H1 (cell line): ENCODE results near the gene FBN2. TPM values are rescaled to one million over a fixed set of nuclear protein-coding genes. Genes with fewer than 3 reads are reported as not detected.

Experiments used
- CTCF ChIA-PET: fragments of 300-600 bp; sonication (Branson Sonifier 250); formaldehyde crosslinking; loops from one replicate; lab custom pipeline; 2021; ENCODE audit not compliant: partially characterized antibody; lab: Charles Lee
- POLR2A ChIA-PET: fragments of 300-600 bp; sonication (Branson Sonifier 250); formaldehyde crosslinking; loops from one replicate; lab custom pipeline; 2021; ENCODE audit warnings: inconsistent platforms; ENCODE audit not compliant: partially characterized antibody; lab: Charles Lee
- DNase-seq, 2 experiments: peaks; one replicate each; pipeline versions ENCODE4 v3.0.0 to v3.0.0-alpha.2; 2010 to 2022; ENCODE audit warnings: low spot score in 2 of 2, low read depth in 1 of 2, mixed read lengths in 1 of 2
- FAIRE-seq: peaks from 2 replicates; lab custom pipeline; 2011; peaks lifted over from hg19 to GRCh38; lab: Jason Lieb, UNC
- H2AFZ ChIP-seq: 2 replicates; pipeline ENCODE4 v1.8.1; 2012; ENCODE audit warnings: low read length, inconsistent platforms
- H2AK5ac ChIP-seq: 2 replicates; pipeline ENCODE4 v1.6.1; 2013; ENCODE audit warnings: low read depth, low read length
- H2BK120ac ChIP-seq: replicated peaks from 2 replicates; pipeline ENCODE3; 2013; ENCODE audit warnings: low read depth, low read length, inconsistent platforms
- H2BK12ac ChIP-seq: 2 replicates; pipeline ENCODE4 v1.6.1; 2013; ENCODE audit warnings: low read depth, low read length
- H2BK15ac ChIP-seq: 2 replicates; pipeline ENCODE4 v1.6.1; 2013; ENCODE audit warnings: low read length
- H2BK20ac ChIP-seq: 2 replicates; pipeline ENCODE4 v1.6.1; 2013; ENCODE audit warnings: low read length
- H2BK5ac ChIP-seq: 2 replicates; pipeline ENCODE4 v1.6.1; 2013; ENCODE audit warnings: low read depth, low read length
- H3K14ac ChIP-seq: 2 replicates; pipeline ENCODE4 v1.6.1; 2013; ENCODE audit warnings: inconsistent platforms; ENCODE audit not compliant: insufficient read length
- H3K18ac ChIP-seq: 2 replicates; pipeline ENCODE4 v1.6.1; 2013; ENCODE audit warnings: low read length; ENCODE audit errors: extremely low read depth
- H3K23ac ChIP-seq: 2 replicates; pipeline ENCODE4 v1.6.1; 2013; ENCODE audit warnings: inconsistent platforms; ENCODE audit not compliant: insufficient read length
- H3K23me2 ChIP-seq: 2 replicates; pipeline ENCODE4 v1.6.1; 2013; ENCODE audit warnings: low read depth, low read length
- H3K27ac ChIP-seq: 2 replicates; pipeline ENCODE4 v1.6.1; 2011; ENCODE audit warnings: low read depth, low read length, inconsistent platforms
- H3K27me3 ChIP-seq, 4 experiments: replicated peaks in 1 of 4; 1 replicate in 1 of 4; 2 replicates in 3 of 4; pipeline versions ENCODE4 v1.6.1 to v1.8.1; 2011 to 2013; ENCODE audit warnings: low read length in 3 of 4, mild to moderate bottlenecking in 3 of 4, inconsistent platforms in 2 of 4, mixed read lengths in 2 of 4, moderate library complexity in 1 of 4; ENCODE audit not compliant: control insufficient read depth in 3 of 4, insufficient read depth in 3 of 4; ENCODE audit errors: extremely low read depth in 1 of 4
- H3K36me3 ChIP-seq, 4 experiments: 2 replicates each; pipeline versions ENCODE4 v1.6.1 to v1.8.1; 2011 to 2013; ENCODE audit warnings: mild to moderate bottlenecking in 4 of 4, low read length in 3 of 4, moderate library complexity in 2 of 4, control low read depth in 1 of 4, inconsistent platforms in 1 of 4; ENCODE audit not compliant: insufficient read depth in 4 of 4, control insufficient read depth in 2 of 4
- H3K4ac ChIP-seq: replicated peaks from 2 replicates; pipeline ENCODE3; 2013; ENCODE audit warnings: low read length, low read depth, mixed read lengths, inconsistent platforms; ENCODE audit not compliant: insufficient read length
- H3K4me1 ChIP-seq, 4 experiments: replicated peaks in 1 of 4; 1 replicate in 1 of 4; 2 replicates in 3 of 4; pipeline versions ENCODE4 v1.6.1 to v1.8.1; 2011 to 2013; ENCODE audit warnings: low read length in 3 of 4, inconsistent platforms in 2 of 4, mixed read lengths in 1 of 4; ENCODE audit not compliant: insufficient read depth in 4 of 4, control insufficient read depth in 3 of 4
- H3K4me2 ChIP-seq, 2 experiments: 2 replicates each; pipeline versions ENCODE4 v1.6.1 to v1.8.1; 2011 to 2013; ENCODE audit warnings: low read depth in 2 of 2, low read length in 2 of 2, control low read depth in 1 of 2, inconsistent platforms in 1 of 2, mild to moderate bottlenecking in 1 of 2; ENCODE audit not compliant: insufficient read depth in 1 of 2
- H3K4me3 ChIP-seq, 4 experiments: fragments of 200-600, 300-600 bp in 1 of 4; sonication (generic), shearing (Covaris generic), sonication (Bioruptor Twin) in 1 of 4; 2 replicates each; pipeline versions ENCODE4 v1.5.1 to v1.8.1; 2011 to 2016; ENCODE audit warnings: low read length in 4 of 4, low read depth in 3 of 4, control low read depth in 2 of 4, inconsistent platforms in 2 of 4, mild to moderate bottlenecking in 2 of 4, mixed read lengths in 1 of 4, moderate library complexity in 1 of 4; ENCODE audit not compliant: insufficient read depth in 2 of 4; ENCODE audit errors: extremely low read depth in 1 of 4
- H3K56ac ChIP-seq: replicated peaks from 2 replicates; pipeline ENCODE3; 2013; ENCODE audit warnings: low read depth, mild to moderate bottlenecking, mixed read lengths, low read length, inconsistent platforms; ENCODE audit not compliant: insufficient read length
- H3K79me1 ChIP-seq: 2 replicates; pipeline ENCODE4 v1.6.1; 2013; ENCODE audit warnings: low read depth, low read length, control low read depth
- H3K79me2 ChIP-seq, 2 experiments: 2 replicates each; pipeline versions ENCODE4 v1.6.1 to v1.8.1; 2012 to 2013; ENCODE audit warnings: low read length in 2 of 2, mild to moderate bottlenecking in 2 of 2, inconsistent platforms in 1 of 2; ENCODE audit not compliant: insufficient read depth in 2 of 2, control insufficient read depth in 1 of 2
- H3K9ac ChIP-seq, 4 experiments: replicated peaks in 1 of 4; 1 replicate in 1 of 4; 2 replicates in 3 of 4; pipeline versions ENCODE4 v1.6.1 to v1.8.1; 2011 to 2013; ENCODE audit warnings: low read depth in 3 of 4, low read length in 3 of 4, control low read depth in 2 of 4, mild to moderate bottlenecking in 2 of 4, moderate library complexity in 2 of 4, inconsistent platforms in 1 of 4; ENCODE audit errors: extremely low read depth in 1 of 4
- H3K9me3 ChIP-seq, 2 experiments: 2 replicates each; pipeline versions ENCODE4 v1.6.1 to v1.8.1; 2012 to 2013; ENCODE audit warnings: mild to moderate bottlenecking in 2 of 2, moderate library complexity in 2 of 2, control low read depth in 1 of 2, inconsistent platforms in 1 of 2, low read depth in 1 of 2, low read length in 1 of 2, mixed read lengths in 1 of 2; ENCODE audit not compliant: insufficient read depth in 2 of 2
- H4K20me1 ChIP-seq, 2 experiments: replicated peaks in 1 of 2; 2 replicates each; pipeline versions ENCODE3 to v1.8.1; 2011 to 2013; ENCODE audit warnings: inconsistent platforms in 2 of 2, low read length in 2 of 2, mild to moderate bottlenecking in 1 of 2; ENCODE audit not compliant: insufficient read depth in 2 of 2, control insufficient read depth in 1 of 2
- H4K5ac ChIP-seq: 2 replicates; pipeline ENCODE4 v1.6.1; 2013; ENCODE audit warnings: low read length, low read depth, mixed read lengths, inconsistent platforms; ENCODE audit not compliant: insufficient read length
- H4K8ac ChIP-seq: 2 replicates; pipeline ENCODE4 v1.8.0; 2013; ENCODE audit warnings: mild to moderate bottlenecking, moderate library complexity, low read length, inconsistent platforms; ENCODE audit not compliant: insufficient read depth; ENCODE audit errors: extremely low read depth
- H4K91ac ChIP-seq: replicated peaks from 2 replicates; pipeline ENCODE3; 2013; ENCODE audit warnings: low read length, mixed read lengths, inconsistent platforms; ENCODE audit not compliant: insufficient read length
- ATF3 ChIP-seq: IDR thresholded peaks from 2 replicates; pipeline ENCODE4 v1.6.1; 2011; ENCODE audit warnings: low read depth, mild to moderate bottlenecking, low read length; ENCODE audit not compliant: insufficient read depth
- BRCA1 ChIP-seq: IDR thresholded peaks from 2 replicates; pipeline ENCODE4 v1.6.1; 2012; ENCODE audit warnings: low read depth, low read length, improper control_type of control experiment
- E2F6 ChIP-seq: IDR thresholded peaks from 2 replicates; pipeline ENCODE4 v1.6.1; 2012; ENCODE audit warnings: inconsistent platforms
- HDAC6 ChIP-seq: IDR thresholded peaks from one replicate; pipeline ENCODE4 v1.7.1; 2012; ENCODE audit warnings: low read depth, mild to moderate bottlenecking, inconsistent platforms, low read length, moderate library complexity
- KDM4A ChIP-seq: IDR thresholded peaks from one replicate; pipeline ENCODE4 v1.7.1; 2012; ENCODE audit warnings: low read depth, mild to moderate bottlenecking, moderate library complexity, low read length, inconsistent platforms; ENCODE audit not compliant: severe bottlenecking
- MAX ChIP-seq: IDR thresholded peaks from 2 replicates; pipeline ENCODE4 v1.6.1; 2012; ENCODE audit warnings: inconsistent platforms
- POLR2A ChIP-seq, 2 experiments: IDR thresholded peaks; 1 replicate in 1 of 2; 2 replicates in 1 of 2; pipeline ENCODE4 v1.6.1; 2011; ENCODE audit warnings: low read depth in 2 of 2, low read length in 2 of 2, mild to moderate bottlenecking in 2 of 2; ENCODE audit errors: control extremely low read depth in 1 of 2
- POLR2AphosphoS5 ChIP-seq: IDR thresholded peaks from 2 replicates; pipeline ENCODE4 v1.6.1; 2011; ENCODE audit warnings: low read depth, low read length
- RAD21 ChIP-seq, 2 experiments: IDR thresholded peaks in 1 of 2; conservative IDR thresholded peaks in 1 of 2; 2 replicates each; pipeline ENCODE4 v1.6.1; 2011; ENCODE audit warnings: low read depth in 2 of 2, low read length in 2 of 2, improper control_type of control experiment in 1 of 2, inconsistent platforms in 1 of 2, mild to moderate bottlenecking in 1 of 2, moderate library complexity in 1 of 2
- SAP30 ChIP-seq: fragments of 300-600 bp; sonication (generic); IDR thresholded peaks from 2 replicates; pipeline ENCODE4 v1.7.1; 2012; ENCODE audit warnings: low read length, moderate library complexity, mild to moderate bottlenecking, inconsistent platforms; ENCODE audit not compliant: insufficient read depth, insufficient replicate concordance
- SIN3A ChIP-seq, 2 experiments: IDR thresholded peaks in 1 of 2; conservative IDR thresholded peaks in 1 of 2; 2 replicates each; pipeline ENCODE4 v1.6.1; 2011 to 2012; ENCODE audit warnings: low read length in 2 of 2, improper control_type of control experiment in 1 of 2, low read depth in 1 of 2, mild to moderate bottlenecking in 1 of 2
- SUZ12 ChIP-seq: fragments of 200-600 bp; sonication (generic); IDR thresholded peaks from 2 replicates; pipeline ENCODE4 v1.6.1; 2012; ENCODE audit warnings: mild to moderate bottlenecking, inconsistent platforms, low read length, moderate library complexity, mixed read lengths
- TCF12 ChIP-seq: IDR thresholded peaks from 2 replicates; pipeline ENCODE4 v1.6.1; 2011; ENCODE audit warnings: low read depth, mild to moderate bottlenecking, low read length
- whole genome bisulfite sequencing, 2 experiments: shearing (Covaris generic) in 1 of 2; methylation state at CpG; one replicate each; pipeline versions ENCODE4 v1.1.6 to v1.1.7; 2013 to 2015; ENCODE audit warnings: low lambda C conversion rate in 2 of 2, mixed read lengths in 2 of 2, inconsistent platforms in 1 of 2, low coverage in 1 of 2, missing lambda C conversion rate in 1 of 2; ENCODE audit not compliant: insufficient replicate concordance in 2 of 2, insufficient coverage in 1 of 2, insufficient read length in 1 of 2; ENCODE audit errors: extremely low coverage in 1 of 2, missing lambda C conversion rate in 1 of 2; 5-methylcytosine and 5-hydroxymethylcytosine counted together
- polyA plus RNA-seq, 7 experiments: library from polyadenylated mRNA; depleted of rRNA in 3 of 7; stranded (reverse) in 5 of 7; unstranded in 2 of 7; fragments of >200 nt in 5 of 7; fragments of 200-250 nt in 2 of 7; gene quantifications; 1 replicate in 5 of 7; 2 replicates in 1 of 7; 4 replicates in 1 of 7; pipeline versions ENCODE4 v1.2.1 to v1.2.3, GENCODE V29; 2011 to 2013; ENCODE audit warnings: missing spikeins in 2 of 7, mixed read lengths in 2 of 7
- total RNA-seq: library from RNA; stranded (reverse); fragmentation: NEBNext Ultra II Directional; extraction: Animal tissue kit (Norgen Biotek cat#: 25700); gene quantifications from 2 replicates; pipeline ENCODE4 v1.2.1, GENCODE V29; 2021

The FBN2 gene
- total and polyA plus RNA-seq, 2 of the 8 experiments (the other 6 are each of a cell fraction or from before 2014, with no cell fraction given) = 14.1 to 16.3 TPM

GRCh38 chr5:128273736-128274135 lies 264.3 kb downstream of the FBN2 start:
- no peaks in the 10 kb centered on the region for H3K79me1 ChIP-seq
- no peaks in the 10 kb centered on the region for H3K79me2 ChIP-seq
- DNase-seq (no peak), FAIRE-seq (no peak)
- H2BK120ac ChIP-seq = no peak overlapping the region
- peaks cover 0 to 3% (median 0%) of the 10 kb centered on the region in 4 experiments; a peak in 1 of 8 replicates for H3K36me3 ChIP-seq
- ChIA-PET CTCF (no interaction called here), POLR2A (no interaction called here)
- H2BK5ac ChIP-seq = no peak overlapping the region
- no peak overlapping the region for H3K23ac ChIP-seq
- H2AFZ ChIP-seq = no peak overlapping the region
- no peak overlapping the region for H3K14ac ChIP-seq
- no peak overlapping the region for H3K4me3 ChIP-seq
- no peak overlapping the region for H2BK20ac ChIP-seq
- no peak overlapping the region for H4K8ac ChIP-seq
- H2AK5ac ChIP-seq = no peak overlapping the region
- H4K91ac ChIP-seq = no peak overlapping the region
- no peaks in the 10 kb centered on the region for H3K27me3 ChIP-seq
- no peaks in the 10 kb centered on the region for H3K9me3 ChIP-seq
- no peak overlapping the region for H3K18ac ChIP-seq
- no peaks in the 10 kb centered on the region for H3K4me1 ChIP-seq
- no peak overlapping the region for H3K27ac ChIP-seq
- no peaks in the 10 kb centered on the region for H3K23me2 ChIP-seq
- WGBS, 2 experiments = 93% methylated on average over 5 of the region's 5 CpGs; no CpG with 5 or more reads in 1 of the 2 experiments
- H3K56ac ChIP-seq = no peak overlapping the region
- H3K9ac ChIP-seq = no peak overlapping the region
- no peak overlapping the region for H3K4me2 ChIP-seq
- no peaks in the 10 kb centered on the region for H4K20me1 ChIP-seq
- no peak overlapping the region for H2BK12ac ChIP-seq
- no peak overlapping the region for H4K5ac ChIP-seq
- H2BK15ac ChIP-seq = no peak overlapping the region
- H3K4ac ChIP-seq = no peak overlapping the region
- TF ChIP-seq POLR2A (IDR thresholded peaks at IDR 0.05; ENCODE audit: control extremely low read depth in 1 of 2, low read depth in 2 of 2, low read length in 2 of 2) (no peak), HDAC6 (no peak), SIN3A (conservative IDR thresholded peaks at IDR 0.05 in 1 of 2, IDR thresholded peaks at IDR 0.05 in 1 of 2; ENCODE audit: low read depth in 1 of 2, low read length in 2 of 2) (no peak), KDM4A (no peak), SAP30 (no peak), ATF3 (no peak), POLR2AphosphoS5 (no peak), SUZ12 (no peak), RAD21 (IDR thresholded peaks at IDR 0.05 in 1 of 2, conservative IDR thresholded peaks at IDR 0.05 in 1 of 2; ENCODE audit: low read depth in 2 of 2, low read length in 2 of 2) (no peak), BRCA1 (no peak), MAX (no peak), E2F6 (no peak), TCF12 (no peak)
